Measurements from ENCODE around the gene CFAP100. TPM values are rescaled to one million over a fixed set of nuclear protein-coding genes. Genes with fewer than 3 reads are reported as not detected.

Gene CFAP100
- total and polyA plus RNA-seq, 2 donors: 0.11 TPM; not detected in 1

GRCh38 chr3:126434931-126435411, 40.3 kb downstream of the CFAP100 start:
- DNase-seq (ENCODE audit: low read depth in 6 of 9, low spot score in 9 of 9): no peak
- peaks cover 40 to 42% of the 10 kb centered on the region in 2 donors for H3K36me3 ChIP-seq (ENCODE audit: control insufficient read depth in 2 of 2, insufficient read depth in 2 of 2, low read length in 1 of 2)

GRCh38 chr3:126435456-126436315, 41.0 kb downstream of the CFAP100 start:
- 99% methylated on average over 14 of the region's 14 CpGs for WGBS
- H3K4me3 ChIP-seq (ENCODE audit: low read length in 2 of 2): no peak overlapping the region
- H3K27me3 ChIP-seq (ENCODE audit: control insufficient read depth in 2 of 2, insufficient read depth in 1 of 2, low read length in 1 of 2): no peaks in the 10 kb centered on the region
- H3K9me3 ChIP-seq (ENCODE audit: control insufficient read depth in 2 of 2, insufficient read depth in 1 of 2, low read length in 1 of 2): peaks cover 0 to 3% of the 10 kb centered on the region in 2 donors
- H3K27ac ChIP-seq (ENCODE audit: low read depth in 1 of 2, low read length in 1 of 2): no peak overlapping the region
- no peak for DNase-seq (ENCODE audit: low read depth in 6 of 9, low spot score in 9 of 9)
- H3K36me3 ChIP-seq (ENCODE audit: control insufficient read depth in 2 of 2, insufficient read depth in 2 of 2, low read length in 1 of 2): peaks cover 42 to 47% of the 10 kb centered on the region in 2 donors
- H3K4me1 ChIP-seq (ENCODE audit: control insufficient read depth in 2 of 2, insufficient read depth in 2 of 2, low read length in 2 of 2): no peaks in the 10 kb centered on the region

More at GRCh38 chr3:126434931-126435411, 40.3 kb downstream of the CFAP100 start:
- H3K27ac ChIP-seq (ENCODE audit: low read depth in 1 of 2, low read length in 1 of 2): no peak overlapping the region
- H3K9me3 ChIP-seq (ENCODE audit: control insufficient read depth in 2 of 2, insufficient read depth in 1 of 2, low read length in 1 of 2): peaks cover 0 to 3% of the 10 kb centered on the region in 2 donors
- no peaks in the 10 kb centered on the region for H3K4me1 ChIP-seq (ENCODE audit: control insufficient read depth in 2 of 2, insufficient read depth in 2 of 2, low read length in 2 of 2)
- 94% methylated on average over 8 of the region's 8 CpGs for WGBS
- H3K27me3 ChIP-seq (ENCODE audit: control insufficient read depth in 2 of 2, insufficient read depth in 1 of 2, low read length in 1 of 2): no peaks in the 10 kb centered on the region
- no peak overlapping the region for H3K4me3 ChIP-seq (ENCODE audit: low read length in 2 of 2)

- WGBS: 98% methylated on average over 18 of the region's 18 CpGs
- Histone ChIP-seq H3K4me3 (ENCODE audit: low read length in 2 of 2) (no peak overlapping the region), H3K9me3 (ENCODE audit: control insufficient read depth in 2 of 2, insufficient read depth in 1 of 2, low read length in 1 of 2) (no peaks in the 10 kb centered on the region), H3K36me3 (ENCODE audit: control insufficient read depth in 2 of 2, insufficient read depth in 2 of 2, low read length in 1 of 2) (peaks cover 50 to 52% of the 10 kb centered on the region in 2 donors), H3K27me3 (ENCODE audit: control insufficient read depth in 2 of 2, insufficient read depth in 1 of 2, low read length in 1 of 2) (no peaks in the 10 kb centered on the region), H3K27ac (ENCODE audit: low read depth in 1 of 2, low read length in 1 of 2) (no peak overlapping the region), H3K4me1 (ENCODE audit: control insufficient read depth in 2 of 2, insufficient read depth in 2 of 2, low read length in 2 of 2) (no peaks in the 10 kb centered on the region)
- no peak for DNase-seq (ENCODE audit: low read depth in 6 of 9, low spot score in 9 of 9)
Measured at GRCh38 chr3:126436826-126437717, 42.4 kb downstream of the CFAP100 start.

GRCh38 chr3:126438186-126438585, 43.5 kb downstream of the CFAP100 start:
- 98% methylated on average over 8 of the region's 8 CpGs for WGBS
- no peaks in the 10 kb centered on the region for H3K9me3 ChIP-seq (ENCODE audit: control insufficient read depth in 2 of 2, insufficient read depth in 1 of 2, low read length in 1 of 2)
- no peak overlapping the region for H3K27ac ChIP-seq (ENCODE audit: low read depth in 1 of 2, low read length in 1 of 2)
- no peak overlapping the region for H3K4me3 ChIP-seq (ENCODE audit: low read length in 2 of 2)
- no peaks in the 10 kb centered on the region for H3K27me3 ChIP-seq (ENCODE audit: control insufficient read depth in 2 of 2, insufficient read depth in 1 of 2, low read length in 1 of 2)
- DNase-seq (ENCODE audit: low read depth in 6 of 9, low spot score in 9 of 9): no peak
- H3K36me3 ChIP-seq (ENCODE audit: control insufficient read depth in 2 of 2, insufficient read depth in 2 of 2, low read length in 1 of 2): peaks cover 54 to 56% of the 10 kb centered on the region in 2 donors
- no peaks in the 10 kb centered on the region for H3K4me1 ChIP-seq (ENCODE audit: control insufficient read depth in 2 of 2, insufficient read depth in 2 of 2, low read length in 2 of 2)

DNA sequence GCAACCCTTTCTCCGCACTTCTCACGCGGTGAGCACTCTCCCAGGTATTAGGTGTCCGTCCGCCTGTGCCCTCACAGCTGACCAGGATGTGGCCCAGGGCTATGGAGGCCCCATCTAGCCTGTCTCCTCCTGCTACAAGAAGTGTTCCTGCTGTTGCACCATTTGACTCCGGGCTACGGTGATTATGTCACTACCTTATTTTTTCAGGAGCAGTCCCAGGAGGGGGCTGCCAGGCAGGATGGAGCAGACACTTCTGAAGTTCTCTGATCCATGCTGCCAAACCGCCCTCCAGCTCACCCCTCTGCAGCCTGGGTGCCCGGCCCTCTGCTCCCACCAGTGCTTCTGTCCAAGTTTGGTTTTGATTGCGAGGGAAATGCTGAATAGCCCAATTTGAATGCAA, 44.0 kb downstream of the CFAP100 start:
- WGBS: 97% methylated on average over 10 of the region's 10 CpGs

DNA sequence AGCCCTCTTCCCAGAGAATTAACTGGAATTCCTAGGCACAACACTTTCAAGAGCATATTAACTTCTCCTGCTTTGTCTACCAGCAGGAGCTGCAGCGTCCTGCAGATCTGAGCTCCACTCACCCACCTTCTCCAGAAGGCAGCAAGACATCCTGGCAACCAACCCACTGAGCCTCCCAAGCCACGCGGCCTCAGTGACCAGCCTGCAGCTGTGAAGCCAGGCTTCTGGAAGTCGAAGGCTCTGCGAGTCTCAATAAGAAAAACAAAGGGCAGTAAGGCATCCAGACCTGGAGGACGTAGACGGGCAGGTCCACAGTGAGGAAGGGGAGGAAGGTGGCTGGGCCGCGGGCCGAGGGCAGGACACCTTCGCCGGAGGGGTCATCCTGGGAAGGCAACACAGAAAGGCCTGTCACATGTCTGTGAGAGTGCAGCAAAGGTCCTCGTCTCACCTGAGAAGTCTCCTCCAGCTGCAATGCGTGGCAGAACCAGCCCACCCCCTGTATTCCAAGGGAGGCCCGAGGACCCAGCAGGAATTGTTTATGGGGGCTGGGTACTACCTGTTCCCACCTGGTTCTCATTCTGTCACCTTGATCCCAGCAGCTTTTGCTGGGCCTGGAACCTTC, 44.7 kb downstream of the CFAP100 start:
- no peak for DNase-seq (ENCODE audit: low read depth in 6 of 9, low spot score in 9 of 9)
- Histone ChIP-seq H3K27me3 (ENCODE audit: control insufficient read depth in 2 of 2, insufficient read depth in 1 of 2, low read length in 1 of 2) (no peaks in the 10 kb centered on the region), H3K9me3 (ENCODE audit: control insufficient read depth in 2 of 2, insufficient read depth in 1 of 2, low read length in 1 of 2) (no peaks in the 10 kb centered on the region), H3K4me1 (ENCODE audit: control insufficient read depth in 2 of 2, insufficient read depth in 2 of 2, low read length in 2 of 2) (no peaks in the 10 kb centered on the region), H3K4me3 (ENCODE audit: low read length in 2 of 2) (no peak overlapping the region), H3K27ac (ENCODE audit: low read depth in 1 of 2, low read length in 1 of 2) (no peak overlapping the region), H3K36me3 (ENCODE audit: control insufficient read depth in 2 of 2, insufficient read depth in 2 of 2, low read length in 1 of 2) (peaks cover 51 to 56% of the 10 kb centered on the region in 2 donors)
- WGBS: 93% methylated on average over 15 of the region's 15 CpGs

More for the DNA sequence above, 44.0 kb downstream of the CFAP100 start:
- Histone ChIP-seq H3K4me1 (ENCODE audit: control insufficient read depth in 2 of 2, insufficient read depth in 2 of 2, low read length in 2 of 2) (no peaks in the 10 kb centered on the region), H3K27me3 (ENCODE audit: control insufficient read depth in 2 of 2, insufficient read depth in 1 of 2, low read length in 1 of 2) (no peaks in the 10 kb centered on the region), H3K27ac (ENCODE audit: low read depth in 1 of 2, low read length in 1 of 2) (no peak overlapping the region), H3K36me3 (ENCODE audit: control insufficient read depth in 2 of 2, insufficient read depth in 2 of 2, low read length in 1 of 2) (peaks cover 52 to 56% of the 10 kb centered on the region in 2 donors), H3K9me3 (ENCODE audit: control insufficient read depth in 2 of 2, insufficient read depth in 1 of 2, low read length in 1 of 2) (no peaks in the 10 kb centered on the region), H3K4me3 (ENCODE audit: low read length in 2 of 2) (no peak overlapping the region)
- no peak for DNase-seq (ENCODE audit: low read depth in 6 of 9, low spot score in 9 of 9)

DNA sequence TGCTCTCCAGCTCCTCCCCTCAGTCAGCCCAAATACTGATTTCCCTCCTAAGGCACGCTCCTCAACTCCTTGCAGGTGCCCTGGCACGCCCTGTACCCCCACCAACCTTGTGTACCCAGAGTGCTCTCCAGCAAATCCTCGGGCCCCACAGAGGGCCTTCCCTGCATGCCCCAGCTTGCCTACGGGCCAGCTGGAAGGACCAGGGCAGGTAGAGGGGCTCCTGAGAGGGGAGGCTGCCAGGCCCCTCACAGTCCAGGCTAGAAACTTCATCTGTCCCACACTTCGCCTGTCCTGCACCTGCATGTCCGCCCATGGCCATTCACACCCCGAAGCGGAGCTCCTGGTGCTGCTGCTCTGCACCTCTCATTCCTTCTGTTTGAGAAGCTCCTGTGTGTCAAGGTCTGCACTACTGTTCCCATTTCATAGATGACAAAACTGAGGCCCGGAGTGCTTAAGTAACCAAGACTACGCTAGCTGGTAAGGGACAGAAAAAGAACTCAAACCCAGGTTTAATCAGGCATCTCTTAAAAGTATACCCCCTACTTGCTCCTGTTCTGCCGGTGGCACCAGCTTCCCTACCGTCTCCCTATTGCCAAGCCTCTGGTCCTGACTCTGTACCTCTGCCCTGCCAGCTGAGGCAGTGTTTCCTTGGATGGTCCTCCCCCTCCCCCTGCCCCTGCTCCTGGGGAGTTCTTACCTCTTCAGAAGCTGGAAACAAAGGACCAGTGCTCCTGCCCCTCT, 45.4 kb downstream of the CFAP100 start:
- Histone ChIP-seq H3K27me3 (ENCODE audit: control insufficient read depth in 2 of 2, insufficient read depth in 1 of 2, low read length in 1 of 2) (no peaks in the 10 kb centered on the region), H3K4me3 (ENCODE audit: low read length in 2 of 2) (no peak overlapping the region), H3K36me3 (ENCODE audit: control insufficient read depth in 2 of 2, insufficient read depth in 2 of 2, low read length in 1 of 2) (peaks cover 51 to 53% of the 10 kb centered on the region in 2 donors), H3K4me1 (ENCODE audit: control insufficient read depth in 2 of 2, insufficient read depth in 2 of 2, low read length in 2 of 2) (no peaks in the 10 kb centered on the region), H3K9me3 (ENCODE audit: control insufficient read depth in 2 of 2, insufficient read depth in 1 of 2, low read length in 1 of 2) (no peaks in the 10 kb centered on the region), H3K27ac (ENCODE audit: low read depth in 1 of 2, low read length in 1 of 2) (no peak overlapping the region)
- DNase-seq (ENCODE audit: low read depth in 6 of 9, low spot score in 9 of 9): no peak
- WGBS: 92% methylated on average over 12 of the region's 12 CpGs

GRCh38 chr3:126440709-126440995, 45.9 kb downstream of the CFAP100 start:
- Histone ChIP-seq H3K4me1 (ENCODE audit: control insufficient read depth in 2 of 2, insufficient read depth in 2 of 2, low read length in 2 of 2) (no peaks in the 10 kb centered on the region), H3K36me3 (ENCODE audit: control insufficient read depth in 2 of 2, insufficient read depth in 2 of 2, low read length in 1 of 2) (peaks cover 50 to 52% of the 10 kb centered on the region in 2 donors)
- no peak for DNase-seq (ENCODE audit: low read depth in 6 of 9, low spot score in 9 of 9)

More at GRCh38 chr3:126440709-126440995, 45.9 kb downstream of the CFAP100 start:
- H3K4me3 ChIP-seq (ENCODE audit: low read length in 2 of 2): no peak overlapping the region
- no peaks in the 10 kb centered on the region for H3K9me3 ChIP-seq (ENCODE audit: control insufficient read depth in 2 of 2, insufficient read depth in 1 of 2, low read length in 1 of 2)
- 98% methylated on average over 9 of the region's 9 CpGs for WGBS
- no peak overlapping the region for H3K27ac ChIP-seq (ENCODE audit: low read depth in 1 of 2, low read length in 1 of 2)
- H3K27me3 ChIP-seq (ENCODE audit: control insufficient read depth in 2 of 2, insufficient read depth in 1 of 2, low read length in 1 of 2): no peaks in the 10 kb centered on the region

Data from thymus (tissue), 11 donors.